Measurements from ENCODE around the gene GULP1.
"Not testable (repeated sequence)": the region's sequence is repeated elsewhere in the genome, so short reads cannot be mapped to it uniquely, and the experiment has no call there.

GULP1 gene

GRCh38 chr2:188569431-188570165, 277.9 kb downstream of the GULP1 start:
- DNase-seq: no peak

GRCh38 chr2:188570370-188570769, 278.7 kb downstream of the GULP1 start:
- no peak for DNase-seq

GRCh38 chr2:188571543-188572303, 280.0 kb downstream of the GULP1 start:
- DNase-seq: no peak

GRCh38 chr2:188572592-188572991, 280.9 kb downstream of the GULP1 start:
- DNase-seq: no peak

- no peak for DNase-seq
Measured at GRCh38 chr2:188573453-188573852, 281.8 kb downstream of the GULP1 start.

- DNase-seq: no peak
Measured at GRCh38 chr2:188576006-188576405, 284.3 kb downstream of the GULP1 start.

- no peak for DNase-seq
Measured at GRCh38 chr2:188576651-188577050, 285.0 kb downstream of the GULP1 start.

GRCh38 chr2:188577231-188577630, 285.6 kb downstream of the GULP1 start:
- no peak for DNase-seq

GRCh38 chr2:188580738-188581137, 289.1 kb downstream of the GULP1 start:
- DNase-seq: no peak

GRCh38 chr2:188582211-188582610, 290.5 kb downstream of the GULP1 start:
- DNase-seq: no peak

GRCh38 chr2:188588235-188588634, 296.6 kb downstream of the GULP1 start:
- DNase-seq: no peak

- no peak for DNase-seq
Measured at GRCh38 chr2:188596054-188596453, 304.4 kb downstream of the GULP1 start.

GRCh38 chr2:188598551-188598950, 306.9 kb downstream of the GULP1 start:
- no peak for DNase-seq

- DNase-seq: no peak
Measured at GRCh38 chr2:188599140-188599539, 307.5 kb downstream of the GULP1 start.

GRCh38 chr2:188600536-188601210, 309.0 kb downstream of the GULP1 start:
- DNase-seq: no peak

- no peak for DNase-seq
Measured at GRCh38 chr2:188601391-188601790, 309.7 kb downstream of the GULP1 start.

- DNase-seq: no peak
Measured at GRCh38 chr2:188601927-188602326, 310.3 kb downstream of the GULP1 start.

GRCh38 chr2:188604579-188604978, 312.9 kb downstream of the GULP1 start:
- DNase-seq: no peak

GRCh38 chr2:188605609-188606584, 314.2 kb downstream of the GULP1 start:
- DNase-seq: not testable (repeated sequence)

- DNase-seq: not testable (repeated sequence)
Measured at GRCh38 chr2:188606596-188606995, 314.9 kb downstream of the GULP1 start.

GRCh38 chr2:188607501-188607900, 315.8 kb downstream of the GULP1 start:
- DNase-seq: no peak

GRCh38 chr2:188609321-188610049, 317.8 kb downstream of the GULP1 start:
- DNase-seq: no peak
